ENCODE results near the gene FCHO2.

The FCHO2 gene

GRCh38 chr5:73130811-73131210 lies 175.0 kb downstream of the FCHO2 start:
- DNase-seq (ENCODE audit: extremely low read depth, low read depth), result no peak
- no peak overlapping the region for H3K4me3 ChIP-seq (replicated peaks; ENCODE audit: low read depth, low read length)
- TF ChIP-seq CTCF (IDR thresholded peaks at IDR 0.05; ENCODE audit: low read depth, low read length, missing control alignments), result no peak

- TF ChIP-seq CTCF (IDR thresholded peaks at IDR 0.05; ENCODE audit: low read depth, low read length, missing control alignments), result no peak
- H3K4me3 ChIP-seq (replicated peaks; ENCODE audit: low read depth, low read length), result no peak overlapping the region
- DNase-seq (ENCODE audit: extremely low read depth, low read depth), result no peak
These were observed 176.0 kb downstream of the FCHO2 start for GRCh38 chr5:73131711-73132425.

GRCh38 chr5:73132759-73133158 lies 176.9 kb downstream of the FCHO2 start:
- DNase-seq (ENCODE audit: extremely low read depth, low read depth), result no peak
- no peak overlapping the region for H3K4me3 ChIP-seq (replicated peaks; ENCODE audit: low read depth, low read length)
- TF ChIP-seq CTCF (IDR thresholded peaks at IDR 0.05; ENCODE audit: low read depth, low read length, missing control alignments), result no peak

GRCh38 chr5:73135021-73135420 lies 179.2 kb downstream of the FCHO2 start:
- H3K4me3 ChIP-seq (replicated peaks; ENCODE audit: low read depth, low read length), result no peak overlapping the region
- no peak for TF ChIP-seq CTCF (IDR thresholded peaks at IDR 0.05; ENCODE audit: low read depth, low read length, missing control alignments)
- no peak for DNase-seq (ENCODE audit: extremely low read depth, low read depth)

GRCh38 chr5:73135429-73136054 lies 179.7 kb downstream of the FCHO2 start:
- H3K4me3 ChIP-seq (replicated peaks; ENCODE audit: low read depth, low read length), result no peak overlapping the region
- DNase-seq (ENCODE audit: extremely low read depth, low read depth), result peak; percentile 43
- peak; percentile 64 for TF ChIP-seq CTCF (IDR thresholded peaks at IDR 0.05; ENCODE audit: low read depth, low read length, missing control alignments)

GRCh38 chr5:73136055-73136562 lies 180.3 kb downstream of the FCHO2 start:
- H3K4me3 ChIP-seq (replicated peaks; ENCODE audit: low read depth, low read length), result no peak overlapping the region
- TF ChIP-seq CTCF (IDR thresholded peaks at IDR 0.05; ENCODE audit: low read depth, low read length, missing control alignments), result no peak
- DNase-seq (ENCODE audit: extremely low read depth, low read depth), result no peak

All from HFF-Myc (cell line).